HEK293 (cell line): ENCODE data around the gene SACS.

ENCODE experiments used
- CTCF ChIA-PET: fragments of 350-600 bp; formaldehyde crosslinking; extraction: SDS; loops from one replicate; lab custom pipeline; 2021; ENCODE audit warnings: antibody characterized with exemption; lab: Yijun Ruan, JAX
- POLR2A ChIA-PET: fragments of 300-600 bp; formaldehyde crosslinking; extraction: SDS; loops from one replicate; lab custom pipeline; 2020; ENCODE audit warnings: antibody characterized with exemption, inconsistent platforms; lab: Yijun Ruan, JAX
- H3K27ac ChIP-seq: fragments of 200-500 bp; sonication (Bioruptor generic); 2 replicates; pipeline ENCODE4 v1.5.1; 2014; ENCODE audit warnings: low read depth, low read length, control low read depth, inconsistent platforms; ENCODE audit errors: extremely low read depth
- H3K36me3 ChIP-seq, 2 experiments: fragments of 200-500 bp in 1 of 2; sonication (Bioruptor generic) in 1 of 2; 1 replicate in 1 of 2; 2 replicates in 1 of 2; pipeline ENCODE4 v1.5.1; 2014 to 2017; ENCODE audit warnings: inconsistent platforms in 2 of 2, low read length in 2 of 2; ENCODE audit not compliant: control insufficient read depth in 2 of 2, insufficient read depth in 1 of 2
- H3K4me1 ChIP-seq: fragments of 200-500 bp; sonication (Bioruptor generic); 2 replicates; pipeline ENCODE4 v1.5.1; 2014; ENCODE audit warnings: mild to moderate bottlenecking, low read length, inconsistent platforms; ENCODE audit not compliant: control insufficient read depth, insufficient read depth
- H3K4me3 ChIP-seq: 2 replicates; pipeline ENCODE4 v1.5.1; 2011; ENCODE audit warnings: low read depth, mild to moderate bottlenecking, control low read depth, low read length, moderate library complexity
- H3K9me3 ChIP-seq: fragments of 200-500 bp; sonication (Bioruptor generic); 2 replicates; pipeline ENCODE4 v1.5.1; 2014; ENCODE audit warnings: low read depth, low read length, inconsistent platforms; ENCODE audit not compliant: control insufficient read depth, insufficient read depth
- BCL6B ChIP-seq: fragments of 450-650 bp; formaldehyde crosslinking; IDR thresholded peaks from 2 replicates; pipeline ENCODE4 v1.5.1; 2017; ENCODE audit warnings: missing biosample characterization, missing genetic modification characterization
- EGR2 ChIP-seq: fragments of 450-650 bp; formaldehyde crosslinking; IDR thresholded peaks from 2 replicates; pipeline ENCODE4 v1.5.1; 2016; ENCODE audit warnings: low read depth, missing biosample characterization, missing genetic modification characterization
- KLF8 ChIP-seq: fragments of 450-650 bp; formaldehyde crosslinking; IDR thresholded peaks from 2 replicates; pipeline ENCODE4 v1.5.1; 2016; ENCODE audit warnings: missing biosample characterization, missing genetic modification characterization
- OSR2 ChIP-seq: fragments of 450-650 bp; formaldehyde crosslinking; IDR thresholded peaks from 2 replicates; pipeline ENCODE4 v1.5.1; 2016; ENCODE audit warnings: missing biosample characterization, missing genetic modification characterization
- PRDM1 ChIP-seq: fragments of 450-650 bp; formaldehyde crosslinking; IDR thresholded peaks from 2 replicates; pipeline ENCODE4; 2016; ENCODE audit warnings: missing biosample characterization, missing genetic modification characterization
- ZBTB1 ChIP-seq: fragments of 450-650 bp; formaldehyde crosslinking; IDR thresholded peaks from 2 replicates; pipeline ENCODE4 v1.5.1; 2016; ENCODE audit warnings: missing biosample characterization, missing genetic modification characterization
- ZNF112 ChIP-seq: fragments of 450-650 bp; formaldehyde crosslinking; IDR thresholded peaks from 2 replicates; pipeline ENCODE4 v1.5.0; 2017; ENCODE audit warnings: missing biosample characterization, missing genetic modification characterization
- ZNF223 ChIP-seq: fragments of 450-650 bp; formaldehyde crosslinking; IDR thresholded peaks from 2 replicates; pipeline ENCODE4 v1.5.1; 2016; ENCODE audit warnings: missing biosample characterization, missing genetic modification characterization
- ZNF521 ChIP-seq: fragments of 450-650 bp; formaldehyde crosslinking; IDR thresholded peaks from 2 replicates; pipeline ENCODE4 v1.5.1; 2017; ENCODE audit warnings: missing biosample characterization, mild to moderate bottlenecking, missing genetic modification characterization
- ZNF555 ChIP-seq: fragments of 450-650 bp; formaldehyde crosslinking; conservative IDR thresholded peaks from 2 replicates; pipeline ENCODE4 v1.5.1; 2017; ENCODE audit warnings: missing biosample characterization, mild to moderate bottlenecking, missing genetic modification characterization, inconsistent platforms
- ZNF558 ChIP-seq: fragments of 450-650 bp; formaldehyde crosslinking; IDR thresholded peaks from 2 replicates; pipeline ENCODE4 v1.5.1; 2016; ENCODE audit warnings: missing biosample characterization, missing genetic modification characterization
- ZNF560 ChIP-seq: fragments of 450-650 bp; formaldehyde crosslinking; IDR thresholded peaks from 2 replicates; pipeline ENCODE4 v1.5.1; 2017; ENCODE audit warnings: missing biosample characterization, missing genetic modification characterization, borderline replicate concordance
- ZNF585B ChIP-seq: fragments of 450-650 bp; formaldehyde crosslinking; IDR thresholded peaks from 2 replicates; pipeline ENCODE4 v1.5.1; 2016; ENCODE audit warnings: missing biosample characterization, missing genetic modification characterization
- ZNF624 ChIP-seq: fragments of 450-650 bp; formaldehyde crosslinking; IDR thresholded peaks from 2 replicates; pipeline ENCODE4 v1.5.1; 2017; ENCODE audit warnings: missing biosample characterization, missing genetic modification characterization
- ZNF654 ChIP-seq: fragments of 450-650 bp; formaldehyde crosslinking; IDR thresholded peaks from 2 replicates; pipeline ENCODE4 v1.5.1; 2016; ENCODE audit warnings: low read depth, missing biosample characterization, missing genetic modification characterization
- ZNF843 ChIP-seq: fragments of 450-650 bp; formaldehyde crosslinking; IDR thresholded peaks from 2 replicates; pipeline ENCODE4 v1.5.1; 2016; ENCODE audit warnings: missing biosample characterization, missing genetic modification characterization
- ZXDB ChIP-seq: fragments of 450-650 bp; formaldehyde crosslinking; IDR thresholded peaks from 2 replicates; pipeline ENCODE4 v1.5.1; 2016; ENCODE audit warnings: missing biosample characterization, missing genetic modification characterization
- TF ChIP-seq, protein P1 (sequence below): IDR thresholded peaks from 2 replicates; pipeline ENCODE4 v1.6.1; 2011; ENCODE audit warnings: mild to moderate bottlenecking, low read depth, low read length, borderline replicate concordance
- TF ChIP-seq, protein P2 (sequence below): fragments of 450-650 bp; formaldehyde crosslinking; IDR thresholded peaks from 2 replicates; pipeline ENCODE4 v1.5.1; 2016; ENCODE audit warnings: missing biosample characterization, missing genetic modification characterization

SACS gene

DNA sequence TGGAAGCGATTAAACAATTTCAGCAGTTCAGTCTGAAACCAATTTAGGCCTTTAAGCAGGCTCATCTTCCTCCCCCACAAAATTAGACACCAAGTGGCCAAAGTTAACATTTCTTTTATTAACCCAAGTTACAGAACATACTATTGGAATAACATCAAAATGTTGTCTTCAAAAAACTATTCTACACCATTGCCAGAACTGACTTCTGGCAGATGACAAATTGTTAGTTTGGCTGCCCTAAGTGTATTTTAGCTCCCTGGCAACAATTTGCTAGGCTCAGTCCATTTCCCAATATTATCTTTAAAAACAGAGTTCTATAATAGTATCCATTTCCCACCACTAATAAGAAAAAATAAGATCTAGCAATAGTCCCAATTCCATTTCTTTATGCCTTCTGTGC is 144.9 kb downstream of the SACS start:
- Histone ChIP-seq H3K4me1 (no peaks in the 10 kb centered on the region), H3K4me3 (no peak overlapping the region)
- POLR2A ChIA-PET: no interaction called here
- CTCF ChIA-PET: no interaction called here
- TF ChIP-seq PRDM1 (no peak), EGR2 (no peak), ZBTB1 (tag by site-specific recombination) (no peak), ZNF585B (tag by site-specific recombination) (no peak), OSR2 (tag by site-specific recombination) (no peak), BCL6B (no peak)
- TF ChIP-seq, all 188 proteins: peak for 0
- Histone ChIP-seq H3K9me3 (no peaks in the 10 kb centered on the region), H3K27ac (no peak overlapping the region), H3K36me3 (no peaks in the 10 kb centered on the region)

- H3K4me1 ChIP-seq: no peaks in the 10 kb centered on the region
- TF ChIP-seq ZNF843 (tag by site-specific recombination): no peak
- no peak for TF ChIP-seq ZNF223 (tag by site-specific recombination)
- TF ChIP-seq, protein P1, sequence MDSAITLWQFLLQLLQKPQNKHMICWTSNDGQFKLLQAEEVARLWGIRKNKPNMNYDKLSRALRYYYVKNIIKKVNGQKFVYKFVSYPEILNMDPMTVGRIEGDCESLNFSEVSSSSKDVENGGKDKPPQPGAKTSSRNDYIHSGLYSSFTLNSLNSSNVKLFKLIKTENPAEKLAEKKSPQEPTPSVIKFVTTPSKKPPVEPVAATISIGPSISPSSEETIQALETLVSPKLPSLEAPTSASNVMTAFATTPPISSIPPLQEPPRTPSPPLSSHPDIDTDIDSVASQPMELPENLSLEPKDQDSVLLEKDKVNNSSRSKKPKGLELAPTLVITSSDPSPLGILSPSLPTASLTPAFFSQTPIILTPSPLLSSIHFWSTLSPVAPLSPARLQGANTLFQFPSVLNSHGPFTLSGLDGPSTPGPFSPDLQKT: no peak
- TF ChIP-seq ZXDB: no peak
- TF ChIP-seq ZNF558: no peak
- no peak for TF ChIP-seq KLF8 (tag by site-specific recombination)
- TF ChIP-seq, protein P2, sequence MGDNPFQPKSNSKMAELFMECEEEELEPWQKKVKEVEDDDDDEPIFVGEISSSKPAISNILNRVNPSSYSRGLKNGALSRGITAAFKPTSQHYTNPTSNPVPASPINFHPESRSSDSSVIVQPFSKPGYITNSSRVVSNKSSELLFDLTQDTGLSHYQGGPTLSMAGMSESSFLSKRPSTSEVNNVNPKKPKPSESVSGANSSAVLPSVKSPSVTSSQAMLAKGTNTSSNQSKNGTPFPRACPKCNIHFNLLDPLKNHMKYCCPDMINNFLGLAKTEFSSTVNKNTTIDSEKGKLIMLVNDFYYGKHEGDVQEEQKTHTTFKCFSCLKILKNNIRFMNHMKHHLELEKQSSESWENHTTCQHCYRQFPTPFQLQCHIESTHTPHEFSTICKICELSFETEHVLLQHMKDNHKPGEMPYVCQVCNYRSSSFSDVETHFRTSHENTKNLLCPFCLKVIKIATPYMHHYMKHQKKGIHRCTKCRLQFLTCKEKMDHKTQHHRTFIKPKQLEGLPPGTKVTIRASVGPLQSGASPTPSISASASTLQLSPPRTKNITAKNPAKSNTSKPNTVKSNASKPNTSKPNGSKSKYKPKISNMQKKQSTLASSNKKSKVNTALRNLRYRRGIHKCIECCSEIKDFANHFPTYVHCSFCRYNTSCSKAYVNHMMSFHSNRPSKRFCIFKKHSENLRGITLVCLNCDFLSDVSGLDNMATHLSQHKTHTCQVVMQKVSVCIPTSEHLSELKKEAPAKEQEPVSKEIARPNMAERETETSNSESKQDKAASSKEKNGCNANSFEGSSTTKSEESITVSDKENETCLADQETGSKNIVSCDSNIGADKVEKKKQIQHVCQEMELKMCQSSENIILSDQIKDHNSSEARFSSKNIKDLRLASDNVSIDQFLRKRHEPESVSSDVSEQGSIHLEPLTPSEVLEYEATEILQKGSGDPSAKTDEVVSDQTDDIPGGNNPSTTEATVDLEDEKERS (tag by site-specific recombination): no peak
- no peak for TF ChIP-seq ZNF654 (tag by site-specific recombination)
- no peak for TF ChIP-seq ZNF560 (tag by site-specific recombination)
- TF ChIP-seq ZNF624 (tag by site-specific recombination): no peak
- no peak for TF ChIP-seq ZNF555
- no peak for TF ChIP-seq ZNF521 (tag by site-specific recombination)
- no peak for TF ChIP-seq ZNF112 (tag by site-specific recombination)
- no peaks in the 10 kb centered on the region for H3K36me3 ChIP-seq
- POLR2A ChIA-PET: no interaction called here
- no peaks in the 10 kb centered on the region for H3K9me3 ChIP-seq
- H3K4me3 ChIP-seq: no peak overlapping the region
- H3K27ac ChIP-seq: no peak overlapping the region
- CTCF ChIA-PET: no interaction called here
Observed at GRCh38 chr13:23279321-23279720, 154.2 kb downstream of the SACS start.
